ENCODE measurements around the gene ETFA.

DNA sequence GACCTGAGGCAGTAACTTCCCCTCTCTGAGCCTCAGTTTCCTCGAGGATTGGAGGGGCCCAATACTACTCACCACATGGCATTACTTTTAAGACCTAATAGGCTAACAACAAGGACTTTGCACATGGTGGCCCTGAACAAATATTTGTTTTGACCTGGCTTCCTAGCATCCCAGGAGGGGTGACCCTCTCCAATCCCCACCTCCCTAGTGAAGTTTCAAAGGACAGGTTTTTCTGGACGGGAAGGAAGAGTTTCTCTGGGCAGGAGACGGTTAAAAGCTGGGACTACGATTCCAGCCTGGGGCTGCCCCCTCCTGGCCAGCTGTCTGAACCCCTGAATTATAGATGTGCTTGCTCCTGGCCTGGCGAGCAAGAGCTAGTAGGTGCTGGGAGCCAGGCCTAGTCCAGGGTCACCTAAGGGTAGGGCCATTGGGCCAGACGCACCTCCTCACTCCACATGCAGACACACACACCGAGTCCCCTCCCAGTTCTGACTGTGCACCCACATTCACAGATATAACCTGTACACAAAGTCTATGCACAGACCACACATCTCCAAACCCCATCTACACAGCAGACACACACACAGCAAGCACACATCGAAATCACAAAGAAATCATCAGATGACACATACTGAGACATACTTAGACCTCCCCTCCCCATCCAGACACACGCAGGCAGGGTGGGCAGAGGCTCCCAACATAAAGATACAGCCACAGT lies 22.6 kb upstream of the ETFA start:
- TF ChIP-seq CTCF (IDR thresholded peaks at IDR 0.05) (0 out of 2 replicates have a peak, but pooled peaks have one; percentile 10), ZFX (IDR thresholded peaks at IDR 0.05; ENCODE audit: borderline replicate concordance) (no peak)
